GM12864 (cell line): ENCODE results near the gene TMPRSS11D.

Experiments used
- DNase-seq: peaks from one replicate; pipeline ENCODE4 v3.0.0-alpha.2; 2011; ENCODE audit warnings: low read depth
- H3K4me3 ChIP-seq: 2 replicates; pipeline ENCODE4 v1.5.1; 2011; ENCODE audit warnings: mild to moderate bottlenecking, low read depth, low read length, control low read depth
- CTCF ChIP-seq: IDR thresholded peaks from 2 replicates; pipeline ENCODE4 v1.5.1; 2011; ENCODE audit warnings: low read depth, mild to moderate bottlenecking, moderate library complexity, low read length, control low read depth, inconsistent platforms; ENCODE audit errors: missing control alignments

The TMPRSS11D gene

GRCh38 chr4:67883902-67884301, at the start of gene TMPRSS11D:
TMPRSS11D (minus strand) TSS chr4:67884002; CDS start chr4:67883933, 69 bp downstream.
- no peak for TF ChIP-seq CTCF
- no peak for DNase-seq
- H3K4me3 ChIP-seq = no peak within 1 kb of the TSS

GRCh38 chr4:67933038-67933437, 49.2 kb upstream of the TMPRSS11D start:
- H3K4me3 ChIP-seq = no peak overlapping the region
- no peak for DNase-seq
- TF ChIP-seq CTCF = no peak

GRCh38 chr4:67931256-67931655, 47.5 kb upstream of the TMPRSS11D start:
- DNase-seq = no peak
- no peak for TF ChIP-seq CTCF
- no peak overlapping the region for H3K4me3 ChIP-seq

- H3K4me3 ChIP-seq = no peak overlapping the region
- no peak for TF ChIP-seq CTCF
- DNase-seq = no peak
Measured at GRCh38 chr4:67929426-67929825, 45.6 kb upstream of the TMPRSS11D start.

GRCh38 chr4:67928546-67928945, 44.7 kb upstream of the TMPRSS11D start:
- no peak for TF ChIP-seq CTCF
- no peak overlapping the region for H3K4me3 ChIP-seq
- DNase-seq = no peak

GRCh38 chr4:67927251-67927650, 43.4 kb upstream of the TMPRSS11D start:
- TF ChIP-seq CTCF = no peak

GRCh38 chr4:67926485-67926884, 42.7 kb upstream of the TMPRSS11D start:
- no peak for DNase-seq
- no peak overlapping the region for H3K4me3 ChIP-seq
- TF ChIP-seq CTCF = no peak

More at GRCh38 chr4:67927251-67927650, 43.4 kb upstream of the TMPRSS11D start:
- no peak overlapping the region for H3K4me3 ChIP-seq
- no peak for DNase-seq
